Smooth muscle cell of the brain vasculature (primary cell): ENCODE data around the gene TMEM63A.

Source experiments
- DNase-seq: peaks from one replicate; pipeline ENCODE4 v3.0.0-alpha.2; 2012; ENCODE audit warnings: low read depth, low spot score

Gene TMEM63A

DNA sequence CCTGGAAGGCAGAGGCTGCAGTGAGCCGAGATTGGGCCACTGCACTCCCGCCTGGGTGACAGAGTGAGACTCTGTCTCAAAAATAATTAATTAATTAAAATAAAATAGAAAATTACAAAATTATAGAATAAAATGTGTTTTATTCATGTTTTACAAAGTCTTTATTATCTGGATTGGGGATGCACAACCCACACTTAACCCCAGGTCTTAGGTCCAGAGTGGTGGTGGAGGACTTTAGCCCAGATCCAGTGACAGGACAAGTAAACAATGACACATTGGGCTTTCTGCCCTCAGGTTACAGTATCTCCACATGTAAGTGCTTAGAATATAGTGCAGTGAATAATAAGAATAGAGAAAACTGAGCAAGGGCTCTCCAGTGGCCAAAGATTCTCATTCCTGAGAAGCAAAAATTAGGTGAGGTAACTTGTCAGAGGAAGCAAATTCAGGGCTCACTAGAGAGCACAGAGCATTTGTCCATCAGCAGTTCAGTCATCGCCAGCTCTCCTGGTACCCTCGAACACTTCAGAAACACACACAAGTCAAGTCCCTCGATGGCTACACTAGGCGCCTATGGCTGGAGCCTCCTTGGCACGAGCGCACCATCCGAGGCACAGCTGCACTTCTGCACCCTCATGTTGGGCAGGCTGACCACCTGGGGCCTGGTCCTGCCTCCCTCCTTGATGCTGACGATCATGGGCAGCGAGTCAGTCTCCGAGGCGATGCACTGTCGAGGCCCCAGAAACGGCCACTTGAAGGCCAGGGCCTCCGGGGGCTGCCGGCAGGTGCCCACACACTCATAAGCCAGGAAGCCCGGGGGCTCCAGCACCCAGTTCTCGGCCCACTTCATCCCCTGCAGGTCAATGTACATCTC lies 4.2 kb upstream of the TMEM63A start:
- no peak for DNase-seq

DNA sequence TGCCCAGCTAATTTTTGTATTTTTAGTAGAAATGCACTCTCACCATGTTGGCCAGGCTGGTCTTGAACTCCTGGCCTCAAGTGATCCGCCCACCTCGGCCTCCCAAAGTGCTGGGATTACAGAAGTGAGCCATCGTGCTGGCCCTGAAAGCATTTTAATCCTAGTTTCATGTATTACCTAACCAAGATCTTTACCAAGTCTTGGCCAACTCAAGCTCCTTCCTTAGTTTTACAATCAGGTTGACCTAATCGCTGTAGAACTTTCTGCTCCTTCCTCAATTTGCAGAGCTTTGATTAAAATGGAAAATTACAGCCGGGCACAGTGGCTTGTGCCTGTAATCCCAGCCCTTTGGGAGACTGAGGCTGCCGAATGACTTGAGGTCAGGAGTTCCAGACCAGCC lies 3.2 kb upstream of the TMEM63A start:
- no peak for DNase-seq

DNA sequence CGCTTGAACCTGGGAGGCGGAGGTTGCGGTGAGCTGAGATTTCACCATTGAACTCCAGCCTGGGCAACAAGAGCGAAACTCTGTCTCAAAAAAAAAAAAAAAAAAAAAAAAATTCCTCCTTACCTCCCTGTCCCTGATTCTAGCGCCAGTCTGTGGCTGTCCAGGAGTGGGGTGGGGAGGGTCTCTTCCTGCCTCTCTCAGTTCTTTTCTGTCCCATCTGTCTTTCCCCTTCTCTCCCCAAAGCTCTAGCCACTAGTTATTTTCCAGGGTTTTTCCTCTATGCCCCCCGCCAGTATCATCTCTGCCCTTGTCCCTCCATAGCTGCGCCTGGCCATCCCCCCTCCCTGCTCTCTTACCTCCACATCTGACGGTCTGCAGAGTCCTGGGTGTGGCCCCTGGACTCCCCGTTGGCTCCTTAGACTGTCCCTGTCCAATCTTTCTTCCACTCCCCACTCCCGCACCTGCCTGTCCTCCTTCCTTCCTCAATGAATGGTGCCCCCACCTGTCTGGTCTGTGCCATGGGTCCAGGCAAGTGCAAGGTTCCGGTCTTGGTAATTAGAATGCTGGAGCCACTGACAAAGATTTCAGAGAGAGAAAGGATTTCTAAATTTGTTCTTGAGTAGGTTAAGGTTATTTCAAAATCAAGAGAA lies 1.6 kb upstream of the TMEM63A start:
- no peak for DNase-seq

DNA sequence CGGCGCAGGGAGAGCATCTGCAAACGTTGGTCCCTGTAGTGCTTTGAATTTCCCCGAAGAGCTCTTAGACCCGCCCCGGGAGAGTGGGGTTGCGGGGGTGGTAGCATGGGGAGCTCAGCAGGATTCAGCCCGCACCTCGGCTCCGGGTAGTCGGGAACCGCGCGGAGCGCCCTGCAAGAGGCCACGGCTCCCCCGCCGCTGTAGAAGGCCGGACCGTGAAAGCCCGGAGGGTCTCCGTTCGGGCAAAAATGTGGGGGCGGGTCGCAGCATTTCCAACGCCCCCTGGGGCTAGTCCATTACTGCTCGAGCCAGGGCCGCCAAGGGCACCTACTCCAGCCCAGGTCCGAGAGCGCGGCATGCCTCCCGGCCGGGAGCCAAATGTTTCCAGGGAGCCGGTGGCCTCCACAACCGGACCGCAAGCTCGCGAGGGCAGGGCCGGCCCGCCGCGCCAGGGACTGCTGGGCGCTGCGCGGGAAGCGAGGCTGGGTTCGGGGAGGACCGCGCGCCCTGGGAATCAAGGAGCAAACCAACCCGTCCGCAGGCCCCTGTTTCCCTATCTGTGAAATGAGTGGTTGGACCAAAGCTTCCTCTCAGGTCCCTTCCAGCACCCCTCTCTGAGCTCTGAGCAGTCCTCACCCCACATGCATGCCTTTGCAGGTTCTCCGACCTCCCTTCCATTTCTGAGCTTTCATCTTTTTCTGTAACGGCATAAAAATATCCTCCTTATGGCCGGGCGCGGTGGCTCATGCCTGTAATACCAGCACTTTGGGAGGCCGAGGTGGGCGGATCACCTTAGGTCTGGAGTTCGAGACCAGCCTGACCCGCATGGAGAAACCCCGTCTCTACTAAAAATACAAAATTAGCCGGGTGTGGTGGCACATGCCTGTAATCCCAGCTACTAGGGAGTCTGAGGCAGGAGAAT lies 775 bp upstream of the TMEM63A start:
- no peak for DNase-seq

DNA sequence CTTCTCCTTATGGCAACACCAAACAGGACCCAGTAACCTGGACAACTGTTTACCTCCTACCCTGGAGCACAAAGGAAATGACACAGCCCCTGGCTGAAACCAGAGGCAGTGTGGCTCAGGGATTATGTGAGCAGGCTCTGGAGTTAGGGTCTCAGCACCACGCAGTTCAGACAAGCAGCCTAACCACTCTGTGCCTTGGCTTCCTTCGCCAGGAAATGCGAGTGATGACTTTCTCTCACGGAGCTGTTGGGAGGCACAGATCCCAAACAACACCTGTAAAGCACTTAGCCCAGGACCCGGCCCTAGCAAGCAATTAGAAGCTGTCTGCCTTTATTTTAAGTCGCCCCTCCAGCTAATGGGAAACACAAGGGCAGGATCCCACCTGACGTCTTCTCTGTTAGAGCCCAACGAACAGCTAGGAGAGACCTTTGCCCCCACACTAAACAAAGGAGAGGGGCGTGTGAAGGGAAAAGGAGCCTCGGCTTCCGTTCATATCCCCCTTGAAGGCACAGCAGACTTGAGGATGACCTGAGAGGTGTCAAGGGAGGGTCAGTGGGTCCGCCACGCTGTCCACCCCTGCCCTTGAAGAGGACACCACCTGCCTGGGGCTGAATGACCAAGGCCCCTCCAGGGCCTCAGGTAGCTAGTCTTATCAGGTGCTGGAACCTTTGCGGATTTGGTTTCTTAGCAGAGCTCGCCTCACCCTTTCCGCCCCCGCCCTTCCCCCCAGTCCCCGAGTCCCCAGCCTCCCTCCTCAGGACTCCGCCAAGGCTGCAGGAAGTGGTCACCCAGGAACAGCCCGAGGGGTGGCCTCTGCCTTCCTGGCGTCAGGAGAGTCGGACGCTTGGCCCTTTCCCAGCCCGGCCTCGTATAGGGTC lies 860 bp downstream of the TMEM63A start:
- DNase-seq: no peak

DNA sequence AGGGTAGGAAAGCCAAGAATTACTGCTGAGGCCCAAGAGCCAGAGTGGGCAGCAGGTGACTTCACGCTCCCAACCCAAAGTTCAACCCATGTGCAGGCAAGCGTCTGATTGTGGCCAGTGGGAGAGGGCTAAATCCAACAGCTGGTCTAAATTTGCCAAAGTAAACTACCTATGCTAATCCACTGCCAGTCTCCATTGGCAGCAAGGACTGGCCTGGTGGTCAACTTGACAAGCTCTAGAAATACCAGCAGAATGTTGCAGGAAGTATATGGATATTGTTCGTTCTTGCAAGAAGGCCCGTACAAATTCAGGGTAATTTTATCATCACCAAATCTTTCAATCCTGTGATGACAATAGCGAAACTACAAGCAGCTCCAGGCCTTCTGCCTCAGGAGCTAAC lies 1.5 kb downstream of the TMEM63A start:
- no peak for DNase-seq

DNA sequence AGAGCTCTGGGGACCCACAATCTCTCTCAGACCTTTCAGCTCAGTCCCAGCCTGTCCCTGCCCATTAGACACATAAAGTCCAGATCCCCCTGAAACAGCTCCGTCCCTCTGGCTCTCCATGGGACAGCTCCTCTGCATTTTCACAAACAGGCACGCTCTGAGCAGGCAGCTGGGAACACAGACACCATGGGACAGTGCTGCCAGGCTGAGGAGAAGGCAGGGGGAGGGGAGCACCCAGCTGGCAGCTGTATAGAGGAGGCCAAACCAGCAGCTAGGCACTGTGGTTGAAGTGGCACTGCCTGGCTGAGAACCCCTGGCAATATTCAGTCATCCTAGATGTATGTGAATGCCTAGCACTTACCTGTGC lies 2.0 kb downstream of the TMEM63A start:
- no peak for DNase-seq

DNA sequence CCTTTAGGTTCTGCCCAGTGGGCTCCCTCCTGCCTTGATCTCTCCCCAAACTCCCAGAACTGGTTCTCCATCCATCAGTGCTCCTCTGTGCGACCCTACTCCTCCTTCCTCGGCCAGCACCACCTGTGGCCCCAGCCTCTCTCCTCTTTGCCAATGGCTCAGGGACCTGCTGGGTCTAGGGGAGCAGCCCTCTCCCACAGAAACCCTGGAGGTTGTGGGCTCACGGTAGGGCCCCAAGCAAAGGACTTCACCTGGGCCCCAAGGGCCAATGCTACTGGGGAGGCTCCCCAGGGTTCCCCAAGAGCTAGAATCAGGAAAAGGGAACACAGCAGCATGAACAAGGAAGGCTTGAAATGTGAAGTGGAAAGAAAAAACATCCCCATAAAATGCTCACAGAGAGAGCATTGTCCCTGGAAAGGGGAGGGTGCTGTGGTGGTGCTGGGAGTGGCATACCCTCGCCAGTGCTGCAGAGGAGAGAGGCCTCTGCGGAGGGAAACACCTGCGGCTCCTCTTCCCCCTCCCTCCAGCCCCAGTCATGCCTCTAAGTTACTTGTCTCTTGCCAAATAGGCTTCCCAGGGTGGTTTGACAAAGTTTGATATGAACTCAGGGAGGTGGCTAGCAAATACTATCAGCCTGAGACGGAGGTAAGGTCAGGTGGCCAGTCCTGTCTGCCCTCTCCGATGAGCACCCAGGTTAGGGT lies 2.5 kb downstream of the TMEM63A start:
- no peak for DNase-seq

DNA sequence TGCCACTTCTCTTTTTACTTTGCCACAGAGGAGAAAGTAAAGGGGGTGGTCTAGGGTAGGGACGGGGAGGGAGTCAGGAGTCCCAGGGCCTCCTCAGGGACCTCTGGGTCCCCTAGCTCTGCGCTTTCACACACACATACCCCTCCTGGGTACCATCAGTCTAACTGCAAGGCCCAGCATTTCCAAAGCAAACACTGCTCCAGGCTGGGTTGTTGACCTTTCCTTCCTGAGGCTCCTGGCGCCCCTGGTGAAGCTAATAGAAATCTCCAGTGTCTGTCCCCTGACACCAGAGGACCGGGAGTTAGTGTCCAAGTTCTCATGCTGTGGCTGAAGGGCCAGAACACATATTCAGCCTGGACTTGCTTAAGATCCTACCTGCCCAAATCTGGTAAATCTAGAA lies 3.9 kb downstream of the TMEM63A start:
- DNase-seq: no peak

DNA sequence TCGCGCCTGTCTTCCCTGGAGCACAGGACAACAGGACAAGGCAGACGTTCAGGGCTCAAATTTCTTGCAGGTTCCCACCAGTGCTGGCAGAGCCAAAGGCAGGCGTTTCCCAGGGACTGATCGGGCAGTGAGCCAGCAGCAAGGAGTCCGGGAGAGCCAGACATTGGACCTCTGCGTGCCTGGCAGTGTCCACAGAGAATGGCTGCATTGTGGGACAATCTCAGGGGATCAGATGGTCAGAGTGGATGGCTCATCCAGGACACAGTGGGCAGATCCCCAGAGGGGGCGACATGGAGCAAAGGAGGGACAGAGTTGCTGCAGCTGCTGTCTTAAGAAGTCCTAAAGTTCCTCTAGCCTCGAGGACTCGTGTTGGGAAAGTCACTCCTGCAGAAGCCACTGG lies 4.6 kb downstream of the TMEM63A start:
- no peak for DNase-seq

DNA sequence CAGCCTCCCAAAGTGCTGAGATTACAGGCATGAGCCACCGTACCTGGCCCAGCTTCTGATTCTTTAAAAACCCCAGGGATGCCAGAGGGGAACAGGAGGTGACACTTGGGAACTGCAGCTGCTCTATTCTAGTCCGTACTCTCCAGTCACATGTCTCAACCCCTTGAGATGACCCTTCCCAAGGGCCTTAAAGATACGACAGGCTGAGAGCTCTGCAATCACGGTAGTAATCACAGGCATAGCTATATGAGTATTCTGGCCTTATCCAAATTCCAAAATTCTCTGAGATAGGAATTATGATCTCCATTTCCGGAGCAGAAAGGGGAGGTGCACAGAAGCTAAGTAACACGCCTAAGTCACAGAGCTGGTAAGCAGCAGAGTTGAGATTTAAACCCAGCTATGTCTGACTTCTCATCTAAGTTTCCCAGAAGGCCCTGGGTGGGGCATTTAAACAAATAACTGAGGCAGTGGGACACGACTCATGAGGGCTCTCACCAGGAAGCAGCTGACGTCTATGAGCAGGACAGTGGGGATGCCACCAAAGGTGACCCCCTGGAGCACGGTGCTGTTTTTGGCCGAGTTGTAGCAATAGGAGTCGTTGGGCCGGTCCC lies 5.2 kb downstream of the TMEM63A start:
- no peak for DNase-seq

DNA sequence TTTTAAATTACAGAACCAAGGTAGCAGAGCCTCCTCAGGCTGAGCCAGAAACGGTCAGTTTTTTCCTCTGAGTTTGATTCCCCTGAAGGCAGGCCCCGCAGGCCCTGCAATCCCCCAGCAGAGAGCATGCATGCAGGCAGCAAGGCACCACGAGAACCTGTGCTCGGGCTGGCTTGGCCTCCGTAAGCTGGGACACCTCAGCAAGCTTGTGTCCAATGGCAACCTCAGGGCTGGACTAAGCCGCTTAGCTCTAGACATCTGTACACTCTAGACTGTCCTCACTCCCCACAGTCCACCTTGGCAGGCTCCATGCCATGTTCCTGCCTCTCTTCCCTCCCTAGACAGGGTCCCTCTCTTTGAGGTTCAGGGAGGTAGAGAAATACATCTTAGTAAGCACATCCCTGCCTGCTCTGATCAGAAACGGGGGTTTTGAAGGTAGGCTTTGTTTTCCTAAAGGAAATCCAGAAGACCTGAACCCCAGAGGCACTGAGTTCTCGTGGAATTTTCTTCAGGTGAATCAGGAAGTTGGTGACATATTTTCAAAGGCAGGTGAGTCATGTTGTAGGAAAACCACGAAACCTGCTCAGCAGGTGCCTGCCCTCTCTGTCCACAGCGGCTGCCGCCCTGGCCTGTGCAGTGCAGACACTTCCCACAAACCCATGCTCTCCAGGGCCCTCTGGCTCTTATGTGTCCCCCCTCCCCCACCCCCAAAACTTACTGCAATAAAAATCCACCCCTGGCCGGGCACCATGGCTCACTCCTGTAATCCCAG lies 7.0 kb downstream of the TMEM63A start:
- DNase-seq: no peak

DNA sequence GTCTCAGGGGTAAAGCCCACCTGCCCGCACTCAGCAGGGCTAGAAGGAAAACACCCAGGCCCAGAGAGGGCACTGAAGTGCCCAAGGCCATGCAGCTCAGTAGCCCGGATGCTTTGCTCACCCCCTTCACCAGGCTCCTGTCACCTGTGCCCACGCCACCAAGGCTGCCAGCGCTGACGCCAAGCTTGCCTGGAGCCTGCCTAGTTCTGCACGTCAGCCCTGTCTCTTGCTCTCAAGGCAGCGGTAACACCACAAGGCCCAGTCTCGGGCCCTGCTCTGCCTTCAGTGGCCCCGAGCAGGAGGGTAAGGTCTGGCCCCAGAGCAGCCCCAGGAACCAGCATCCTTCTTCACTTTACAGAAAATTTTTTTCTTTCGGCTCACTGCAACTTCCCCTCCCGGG lies 7.7 kb downstream of the TMEM63A start:
- no peak for DNase-seq

DNA sequence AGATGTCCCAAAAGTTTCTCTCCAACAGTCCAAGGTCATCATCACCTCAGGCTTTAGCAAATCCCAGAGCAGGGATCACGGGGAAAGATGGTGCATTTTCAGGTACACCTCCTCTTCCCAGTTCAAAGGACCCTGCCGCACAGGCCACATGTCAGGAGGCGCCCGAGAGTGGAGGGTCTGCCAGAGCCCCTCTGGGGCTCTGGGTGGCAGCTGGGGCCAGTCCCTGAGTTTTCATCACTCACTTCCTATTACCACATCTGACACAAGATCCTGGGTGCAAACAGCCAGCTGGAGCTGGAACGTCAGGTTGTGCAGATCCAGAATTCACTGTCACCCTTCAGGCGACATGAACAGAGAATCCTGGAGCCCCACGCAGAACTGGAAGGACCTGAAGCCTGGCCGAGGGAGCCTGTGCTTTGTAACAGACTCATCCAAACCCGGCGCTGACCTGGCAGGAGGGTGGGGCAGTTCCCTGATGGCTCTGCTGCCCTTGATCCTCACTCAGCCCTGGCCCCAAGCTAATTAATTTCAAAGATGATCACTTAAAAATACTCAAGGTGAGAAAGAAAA lies 8.8 kb downstream of the TMEM63A start:
- DNase-seq: no peak

DNA sequence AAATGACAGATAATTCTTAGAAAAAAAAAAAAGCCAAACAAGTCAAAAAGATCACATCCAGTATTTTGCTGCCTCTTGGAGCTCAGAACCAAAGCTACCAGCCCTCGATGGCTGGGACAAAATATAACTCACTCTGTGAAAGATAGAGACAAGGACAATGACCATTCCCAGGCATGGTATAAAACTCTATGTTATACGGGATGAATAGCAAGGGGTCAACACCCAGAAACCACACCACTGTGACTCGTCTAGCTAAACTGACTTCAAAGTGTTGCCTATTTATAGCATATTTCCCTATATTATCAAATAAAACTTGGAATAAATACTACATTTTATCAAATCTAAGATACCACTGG lies 10.1 kb downstream of the TMEM63A start:
- DNase-seq: no peak

DNA sequence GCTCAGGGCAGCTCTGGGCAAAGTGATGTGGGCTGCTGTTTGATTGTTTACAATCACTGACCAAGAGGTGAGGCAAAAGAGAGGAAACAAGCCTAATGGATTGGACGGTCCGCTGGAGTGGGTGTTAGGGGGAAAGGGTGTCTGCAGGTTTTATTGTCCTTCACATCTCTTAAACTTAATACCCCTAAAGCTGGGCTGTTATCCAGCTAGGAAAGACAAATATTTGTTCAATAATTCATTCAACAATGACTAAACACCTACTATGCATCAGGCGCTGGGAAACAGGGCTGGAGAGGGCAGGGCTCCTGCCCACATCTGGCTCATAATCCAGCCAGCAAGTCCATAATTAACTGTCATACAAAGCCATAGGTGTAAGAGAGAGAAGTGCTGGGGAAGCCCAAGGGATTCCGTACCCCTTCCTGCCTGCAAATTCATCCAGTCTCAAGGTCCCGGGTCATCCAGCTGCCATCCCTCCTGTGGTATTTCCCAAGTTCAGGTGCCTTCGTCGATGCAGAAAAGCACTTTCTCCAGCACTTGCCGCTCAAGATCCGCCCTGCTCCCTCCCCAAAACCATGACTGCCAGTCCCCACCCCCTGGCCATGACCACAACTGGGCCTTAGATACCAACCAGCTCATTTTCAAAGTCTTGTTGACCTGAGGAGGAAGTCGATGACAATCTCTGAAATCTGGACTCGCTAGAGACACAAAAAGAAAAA lies 10.7 kb downstream of the TMEM63A start:
- no peak for DNase-seq

DNA sequence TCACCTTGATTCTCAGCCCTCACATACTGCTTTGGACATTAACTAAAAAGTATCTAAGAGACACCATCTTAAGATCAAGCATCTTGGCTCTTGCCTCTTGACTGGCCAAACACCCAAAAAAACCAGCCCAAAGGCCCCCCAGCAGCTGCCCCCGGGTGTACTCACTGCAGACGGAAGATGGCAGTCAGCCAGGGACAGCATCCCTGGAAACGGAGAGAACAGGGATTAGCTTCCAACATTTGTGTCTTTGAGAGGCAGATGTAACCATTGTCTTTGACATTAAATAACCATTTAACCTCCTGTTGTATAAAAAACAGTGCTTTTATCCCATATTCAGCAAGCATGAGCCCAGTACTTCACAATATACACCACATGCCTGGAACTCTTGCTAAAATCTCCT lies 11.3 kb downstream of the TMEM63A start:
- DNase-seq: no peak

DNA sequence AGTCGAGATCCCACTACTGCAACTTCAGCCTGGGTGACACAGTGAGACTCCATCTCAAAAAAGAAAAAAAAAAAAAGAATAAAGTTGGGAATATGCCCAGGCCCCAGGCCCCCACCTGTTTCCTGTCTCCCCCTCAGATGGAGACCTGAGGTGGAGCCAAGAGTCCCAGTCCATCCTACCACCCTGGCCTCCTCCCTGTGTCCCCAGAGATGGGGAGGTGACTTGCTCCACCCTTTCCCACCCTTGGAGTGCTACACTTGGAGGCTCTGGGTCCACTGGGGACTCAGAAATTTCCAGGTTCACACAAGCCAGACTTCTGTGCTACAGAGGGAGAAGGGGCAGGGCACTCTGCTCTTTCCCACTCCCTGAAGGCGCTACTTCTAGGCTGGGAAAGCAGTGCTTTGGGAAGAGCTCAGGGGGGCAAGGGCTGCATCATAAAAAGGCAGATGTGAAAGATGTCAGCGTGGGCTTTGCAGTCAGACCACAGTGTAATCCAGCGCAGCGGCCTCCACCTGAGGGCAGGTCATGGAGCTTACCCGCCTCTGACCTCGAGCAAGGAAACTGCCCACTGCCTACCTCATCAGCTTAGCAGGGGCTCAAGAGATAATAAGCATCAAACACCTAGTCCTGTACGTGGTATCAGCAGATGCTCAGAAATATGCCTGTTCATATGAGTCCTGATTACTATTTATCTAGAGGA lies 13.4 kb downstream of the TMEM63A start:
- DNase-seq: no peak
